ENCODE results near the gene DOK5. TPM values are rescaled to one million over a fixed set of nuclear protein-coding genes. Genes with fewer than 3 reads are reported as not detected.

DOK5 gene
- total and polyA plus RNA-seq, 2 of the 4 experiments (the other 2 are of a cell fraction) = 2.8 to 3.9 TPM

DNA sequence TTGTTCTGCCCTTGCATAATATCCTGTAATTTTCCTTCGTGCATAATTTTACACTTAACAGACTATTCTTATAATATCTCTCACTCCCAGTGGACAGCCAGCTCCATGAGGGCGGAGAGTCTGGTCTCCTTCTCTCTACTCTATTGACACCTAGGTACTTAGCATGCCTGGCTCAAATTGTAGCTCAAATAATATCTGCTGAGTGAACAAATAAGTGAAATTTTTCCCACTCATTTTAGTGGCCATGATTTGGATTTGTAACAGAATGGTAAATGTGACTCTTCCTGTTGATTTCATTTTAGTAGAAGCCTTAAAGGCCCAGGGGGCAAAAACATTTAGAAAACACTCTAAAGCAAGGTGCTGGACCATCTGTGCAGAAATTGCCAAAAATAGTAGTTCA is 7.8 kb upstream of the DOK5 start:
- no peak overlapping the region for H2BK120ac ChIP-seq (ENCODE audit: low read depth, low read length)
- no peak overlapping the region for H2BK15ac ChIP-seq (ENCODE audit: low read depth, low read length)
- H3K27ac ChIP-seq (ENCODE audit: insufficient read depth, low read length) = no peak overlapping the region
- H2AK9ac ChIP-seq (replicated peaks; ENCODE audit: low read depth, low read length, poor library complexity) = no peak overlapping the region
- H3K56ac ChIP-seq (ENCODE audit: extremely low read depth, insufficient read depth, low read length) = no peak overlapping the region
- H3K4ac ChIP-seq (ENCODE audit: low read depth, low read length) = no peak overlapping the region
- no peaks in the 10 kb centered on the region for H3K9me3 ChIP-seq (ENCODE audit: control insufficient read depth, insufficient read depth, low read length)
- no peak overlapping the region for H2AK5ac ChIP-seq (ENCODE audit: low read depth, low read length)
- intact Hi-C loops (cut with micrococcal nuclease) (no loop called here), dilution Hi-C loops (cut with HindIII; ENCODE audit: low sequenced_read_pairs, unreplicated experiment) (no loop called here), in situ Hi-C loops (cut with MboI; ENCODE audit: low sequenced_read_pairs) (no loop called here)
- no peaks in the 10 kb centered on the region for H3K9me1 ChIP-seq (ENCODE audit: insufficient read depth, low read length)
- H3K27me3 ChIP-seq (ENCODE audit: control insufficient read depth, insufficient read depth, low read length) = no peaks in the 10 kb centered on the region
- H4K91ac ChIP-seq (ENCODE audit: insufficient read depth, low read depth, low read length) = no peak overlapping the region
- no peak overlapping the region for H4K5ac ChIP-seq (ENCODE audit: low read depth, low read length)
- no peak overlapping the region for H4K8ac ChIP-seq (ENCODE audit: low read depth in 2 of 2, low read length in 2 of 2)
- ChIA-PET POLR2A (ENCODE audit: unreplicated experiment) (no interaction called here), CTCF (no interaction called here)
- no peak overlapping the region for H2AFZ ChIP-seq (replicated peaks; ENCODE audit: low read length, poor library complexity)
- BruUV-seq (replicated peaks) = no TSS peak
- no peak overlapping the region for H3K4me3 ChIP-seq (ENCODE audit: insufficient read depth, low read depth, low read length)
- ATAC-seq (ENCODE audit: low read depth) (no peak), DNase-seq (no peak)
- no peaks in the 10 kb centered on the region for H3K4me1 ChIP-seq (ENCODE audit: control insufficient read depth, insufficient read depth, low read length)
- no peak overlapping the region for H3K4me2 ChIP-seq (ENCODE audit: low read depth, low read length)
- WGBS, 2 experiments (ENCODE audit: extremely low coverage in 2 of 2, insufficient read length in 1 of 2) = 60% methylated on average over 1 of the region's 2 CpGs; no CpG with 5 or more reads in 1 of the 2 experiments
- H3K18ac ChIP-seq (ENCODE audit: low read depth, low read length) = no peak overlapping the region
- no peak overlapping the region for H3K14ac ChIP-seq (replicated peaks; ENCODE audit: low read depth, low read length)
- TF ChIP-seq RAD21 (IDR thresholded peaks at IDR 0.05; ENCODE audit: low read length) (no peak), BHLHE40 (IDR thresholded peaks at IDR 0.05; ENCODE audit: low read depth, low read length) (no peak), CHD1 (IDR thresholded peaks at IDR 0.05; ENCODE audit: low read depth, low read length) (no peak), MAFK (IDR thresholded peaks at IDR 0.05; ENCODE audit: low read depth, low read length) (no peak), POLR2A (IDR thresholded peaks at IDR 0.05; ENCODE audit: low read depth, low read length) (no peak), NFE2L2 (IDR thresholded peaks at IDR 0.05; ENCODE audit: low read depth, low read length) (no peak), RFX5 (IDR thresholded peaks at IDR 0.05; ENCODE audit: low read depth, low read length) (no peak), FOS (IDR thresholded peaks at IDR 0.05; ENCODE audit: low read depth, low read length) (no peak), RCOR1 (IDR thresholded peaks at IDR 0.05; ENCODE audit: insufficient replicate concordance, low read length) (no peak), MXI1 (IDR thresholded peaks at IDR 0.05; ENCODE audit: borderline replicate concordance, low read depth, low read length) (no peak), MAZ (IDR thresholded peaks at IDR 0.05; ENCODE audit: borderline replicate concordance, low read depth, low read length) (no peak), CEBPB (IDR thresholded peaks at IDR 0.05; ENCODE audit: low read depth, low read length) (no peak), SMC3 (IDR thresholded peaks at IDR 0.05; ENCODE audit: low read depth, low read length) (no peak)
- TF ChIP-seq, protein P1, sequence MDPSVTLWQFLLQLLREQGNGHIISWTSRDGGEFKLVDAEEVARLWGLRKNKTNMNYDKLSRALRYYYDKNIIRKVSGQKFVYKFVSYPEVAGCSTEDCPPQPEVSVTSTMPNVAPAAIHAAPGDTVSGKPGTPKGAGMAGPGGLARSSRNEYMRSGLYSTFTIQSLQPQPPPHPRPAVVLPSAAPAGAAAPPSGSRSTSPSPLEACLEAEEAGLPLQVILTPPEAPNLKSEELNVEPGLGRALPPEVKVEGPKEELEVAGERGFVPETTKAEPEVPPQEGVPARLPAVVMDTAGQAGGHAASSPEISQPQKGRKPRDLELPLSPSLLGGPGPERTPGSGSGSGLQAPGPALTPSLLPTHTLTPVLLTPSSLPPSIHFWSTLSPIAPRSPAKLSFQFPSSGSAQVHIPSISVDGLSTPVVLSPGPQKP (IDR thresholded peaks at IDR 0.05; ENCODE audit: borderline replicate concordance, low read depth, low read length) = no peak
- TF ChIP-seq, protein P2, sequence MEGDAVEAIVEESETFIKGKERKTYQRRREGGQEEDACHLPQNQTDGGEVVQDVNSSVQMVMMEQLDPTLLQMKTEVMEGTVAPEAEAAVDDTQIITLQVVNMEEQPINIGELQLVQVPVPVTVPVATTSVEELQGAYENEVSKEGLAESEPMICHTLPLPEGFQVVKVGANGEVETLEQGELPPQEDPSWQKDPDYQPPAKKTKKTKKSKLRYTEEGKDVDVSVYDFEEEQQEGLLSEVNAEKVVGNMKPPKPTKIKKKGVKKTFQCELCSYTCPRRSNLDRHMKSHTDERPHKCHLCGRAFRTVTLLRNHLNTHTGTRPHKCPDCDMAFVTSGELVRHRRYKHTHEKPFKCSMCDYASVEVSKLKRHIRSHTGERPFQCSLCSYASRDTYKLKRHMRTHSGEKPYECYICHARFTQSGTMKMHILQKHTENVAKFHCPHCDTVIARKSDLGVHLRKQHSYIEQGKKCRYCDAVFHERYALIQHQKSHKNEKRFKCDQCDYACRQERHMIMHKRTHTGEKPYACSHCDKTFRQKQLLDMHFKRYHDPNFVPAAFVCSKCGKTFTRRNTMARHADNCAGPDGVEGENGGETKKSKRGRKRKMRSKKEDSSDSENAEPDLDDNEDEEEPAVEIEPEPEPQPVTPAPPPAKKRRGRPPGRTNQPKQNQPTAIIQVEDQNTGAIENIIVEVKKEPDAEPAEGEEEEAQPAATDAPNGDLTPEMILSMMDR (conservative IDR thresholded peaks at IDR 0.05; ENCODE audit: low read depth, low read length) = no peak
- TF ChIP-seq, protein P3, sequence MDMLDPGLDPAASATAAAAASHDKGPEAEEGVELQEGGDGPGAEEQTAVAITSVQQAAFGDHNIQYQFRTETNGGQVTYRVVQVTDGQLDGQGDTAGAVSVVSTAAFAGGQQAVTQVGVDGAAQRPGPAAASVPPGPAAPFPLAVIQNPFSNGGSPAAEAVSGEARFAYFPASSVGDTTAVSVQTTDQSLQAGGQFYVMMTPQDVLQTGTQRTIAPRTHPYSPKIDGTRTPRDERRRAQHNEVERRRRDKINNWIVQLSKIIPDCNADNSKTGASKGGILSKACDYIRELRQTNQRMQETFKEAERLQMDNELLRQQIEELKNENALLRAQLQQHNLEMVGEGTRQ (IDR thresholded peaks at IDR 0.05; ENCODE audit: low read depth, low read length) = no peak
- no peak overlapping the region for H3K9ac ChIP-seq (ENCODE audit: low read depth, low read length)
- no peak overlapping the region for H2BK5ac ChIP-seq (ENCODE audit: low read depth, low read length, poor library complexity, severe bottlenecking)
- no peak overlapping the region for H2BK20ac ChIP-seq (ENCODE audit: low read depth, low read length)
- H3K36me3 ChIP-seq (ENCODE audit: control insufficient read depth, insufficient read depth, low read length) = no peaks in the 10 kb centered on the region
- no peaks in the 10 kb centered on the region for H3K79me1 ChIP-seq (ENCODE audit: low read depth in 1 of 2, low read length in 2 of 2)
- H3K23ac ChIP-seq (ENCODE audit: low read depth, low read length) = no peak overlapping the region
- no peaks in the 10 kb centered on the region for H4K20me1 ChIP-seq (ENCODE audit: insufficient read depth, low read length)
